ENCODE measurements around the gene LRFN4. TPM values are rescaled to one million over a fixed set of nuclear protein-coding genes. Genes with fewer than 3 reads are reported as not detected.

The LRFN4 gene
- total and polyA plus RNA-seq, 10 of the 15 experiments (the other 5 are each of a cell fraction or from before 2014, with no cell fraction given), result 0.03 to 43.8 (median 4.9) TPM

- FAIRE-seq, result no peak
- no peak for TF ChIP-seq HDGF (IDR thresholded peaks at IDR 0.05)
- TF ChIP-seq ZNF24 (IDR thresholded peaks at IDR 0.05), result no peak
- TF ChIP-seq ZBTB11 (CRISPR knock-in tag; IDR thresholded peaks at IDR 0.05), result no peak
- no peak for TF ChIP-seq KDM1A (IDR thresholded peaks at IDR 0.05; ENCODE audit: borderline replicate concordance)
- no peak for TF ChIP-seq ASH2L (IDR thresholded peaks at IDR 0.05; ENCODE audit: borderline replicate concordance, low read depth)
- H3K36me3 ChIP-seq (ENCODE audit: control insufficient read depth in 2 of 2, insufficient read depth in 2 of 2, low read length in 1 of 2), result no peaks in the 10 kb centered on the region
- no peak for ATAC-seq
- ChIA-PET CTCF (no interaction called here), POLR2A (interaction anchor here (0.6 kb wide), 1 partner anchor 106 kb away, joined by 4 read pairs; no protein-coding TSS in a partner anchor), SMC1A (ENCODE audit: uncharacterized antibody, unreplicated experiment) (no interaction called here), RAD21 (ENCODE audit: unreplicated experiment) (no interaction called here)
- no peaks in the 10 kb centered on the region for H3K4me1 ChIP-seq (ENCODE audit: control insufficient read depth, insufficient read depth, low read length)
- H3K27me3 ChIP-seq (replicated peaks in 1 of 2; ENCODE audit: control insufficient read depth in 2 of 2, insufficient read depth in 2 of 2, low read length in 1 of 2), result peaks cover 0 to 1% of the 10 kb centered on the region in 2 experiments; a peak in 1 of 4 replicates
- H3K4me3 ChIP-seq, result no peak overlapping the region
- H2AFZ ChIP-seq (ENCODE audit: control insufficient read depth, low read depth, low read length), result no peak overlapping the region
- H3K4me2 ChIP-seq (ENCODE audit: control insufficient read depth, insufficient read depth), result no peak overlapping the region
- H3K79me2 ChIP-seq (ENCODE audit: control insufficient read depth, insufficient read depth, low read length), result no peaks in the 10 kb centered on the region
- H4K20me1 ChIP-seq (ENCODE audit: control insufficient read depth, insufficient read depth), result no peaks in the 10 kb centered on the region
- DNase-seq (ENCODE audit: low read depth, low spot score), result no peak
- 35% methylated on average over 6 of the region's 6 CpGs for WGBS (ENCODE audit: insufficient coverage, insufficient replicate concordance, low lambda C conversion rate, missing lambda C conversion rate)
- H3K9me3 ChIP-seq (replicated peaks; ENCODE audit: control insufficient read depth, insufficient read depth, low read length), result no peaks in the 10 kb centered on the region
- H3K9ac ChIP-seq (ENCODE audit: control insufficient read depth, insufficient read depth, low read length), result no peak overlapping the region
- intact Hi-C loops (cut with micrococcal nuclease; ENCODE audit: unreplicated experiment), result no loop called here
- in situ Hi-C loops (cut with MboI), result no loop called here
- no peak overlapping the region for H3K27ac ChIP-seq (ENCODE audit: control insufficient read depth, insufficient read depth)
- BruUV-seq (replicated peaks), result no TSS peak
Observed at GRCh38 chr11:66904561-66904960, 47.7 kb downstream of the LRFN4 start.
